GM21737 (cell line): ENCODE measurements around the gene DUS1L.

Experiments used
- ATAC-seq: cut with Tn5 transposase; IDR thresholded peaks from one replicate; pipeline ENCODE4 v1.9.1; 2021; ENCODE audit warnings: mild to moderate bottlenecking, moderate library complexity; ENCODE audit not compliant: unreplicated experiment

DUS1L gene

GRCh38 chr17:82016061-82016874 lies 49.3 kb downstream of the DUS1L start:
- no peak for ATAC-seq

DNA sequence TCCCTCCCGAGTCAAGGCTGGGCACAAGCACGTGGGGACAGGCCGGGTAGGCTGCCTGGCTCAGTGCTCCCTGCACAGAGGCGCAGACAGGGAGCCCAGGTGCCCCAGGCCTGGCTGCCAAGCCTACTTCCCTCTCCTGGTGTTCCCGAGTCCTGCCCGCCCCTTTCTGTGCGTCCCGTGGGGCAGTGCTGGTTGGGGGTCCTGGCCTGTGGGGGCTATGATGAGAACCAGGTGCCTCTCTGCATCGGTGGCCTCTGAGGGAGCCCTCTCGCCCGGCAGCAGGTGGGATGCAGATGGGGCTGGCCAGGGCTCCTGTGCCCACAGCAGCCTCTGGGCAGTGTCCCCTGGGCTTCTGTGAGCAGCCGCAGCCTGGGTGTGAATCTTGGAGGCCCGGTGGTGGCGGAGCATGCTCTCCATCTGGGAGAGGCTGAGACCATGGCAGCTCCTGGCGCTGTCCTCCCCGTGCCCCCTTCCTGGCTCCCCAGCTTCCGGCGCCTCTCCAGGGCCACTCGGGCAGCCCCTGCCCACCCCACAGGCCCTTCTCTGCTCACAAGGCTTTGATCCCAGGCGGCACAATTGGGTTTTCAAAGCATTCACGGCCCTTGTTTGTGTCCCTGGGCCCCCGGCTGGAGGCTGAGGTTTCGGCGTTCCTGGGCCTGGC lies 50.2 kb downstream of the DUS1L start:
- ATAC-seq: no peak

DNA sequence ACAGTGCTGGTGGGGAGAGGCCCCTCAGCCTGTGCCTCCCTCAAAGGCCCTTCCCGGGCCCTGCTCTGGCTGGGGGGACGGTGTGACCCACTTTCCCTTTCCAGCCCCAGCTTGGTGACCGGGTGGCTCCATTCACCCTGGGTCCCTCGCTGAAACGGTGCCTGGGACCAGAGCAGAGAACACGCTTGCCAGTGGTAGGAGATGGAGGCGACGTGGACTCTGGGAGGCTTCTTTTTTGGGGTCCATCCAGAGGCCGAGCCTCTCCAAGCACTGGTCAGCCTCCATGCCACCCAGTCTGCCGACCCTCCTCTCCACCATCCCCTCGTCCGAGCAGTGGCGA lies 50.7 kb downstream of the DUS1L start:
- no peak for ATAC-seq

- ATAC-seq: no peak
Observed at GRCh38 chr17:82014432-82014831, 51.2 kb downstream of the DUS1L start.

- no peak for ATAC-seq
Observed at GRCh38 chr17:82013772-82014321, 51.8 kb downstream of the DUS1L start.

DNA sequence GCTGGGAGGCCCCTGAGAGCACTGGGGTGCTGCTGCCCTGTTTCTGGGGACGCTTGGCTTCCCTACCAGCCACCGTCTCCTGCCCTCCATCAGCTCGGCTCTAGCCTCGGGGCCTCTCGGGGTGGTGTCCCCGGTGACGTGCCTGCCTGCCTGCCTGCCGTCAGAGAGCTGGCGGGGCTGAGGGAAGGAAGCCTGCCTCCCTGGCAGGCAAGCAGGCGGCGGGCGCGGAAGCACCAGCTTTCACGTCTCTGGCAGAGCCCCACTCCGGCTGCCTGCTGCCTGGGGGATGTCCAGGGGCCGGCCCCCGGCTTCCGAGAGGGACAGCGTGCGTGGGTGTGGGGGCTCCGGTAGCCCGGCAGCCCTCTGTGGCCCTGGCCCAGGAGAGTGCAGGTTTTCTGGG lies 52.3 kb downstream of the DUS1L start:
- no peak for ATAC-seq

DNA sequence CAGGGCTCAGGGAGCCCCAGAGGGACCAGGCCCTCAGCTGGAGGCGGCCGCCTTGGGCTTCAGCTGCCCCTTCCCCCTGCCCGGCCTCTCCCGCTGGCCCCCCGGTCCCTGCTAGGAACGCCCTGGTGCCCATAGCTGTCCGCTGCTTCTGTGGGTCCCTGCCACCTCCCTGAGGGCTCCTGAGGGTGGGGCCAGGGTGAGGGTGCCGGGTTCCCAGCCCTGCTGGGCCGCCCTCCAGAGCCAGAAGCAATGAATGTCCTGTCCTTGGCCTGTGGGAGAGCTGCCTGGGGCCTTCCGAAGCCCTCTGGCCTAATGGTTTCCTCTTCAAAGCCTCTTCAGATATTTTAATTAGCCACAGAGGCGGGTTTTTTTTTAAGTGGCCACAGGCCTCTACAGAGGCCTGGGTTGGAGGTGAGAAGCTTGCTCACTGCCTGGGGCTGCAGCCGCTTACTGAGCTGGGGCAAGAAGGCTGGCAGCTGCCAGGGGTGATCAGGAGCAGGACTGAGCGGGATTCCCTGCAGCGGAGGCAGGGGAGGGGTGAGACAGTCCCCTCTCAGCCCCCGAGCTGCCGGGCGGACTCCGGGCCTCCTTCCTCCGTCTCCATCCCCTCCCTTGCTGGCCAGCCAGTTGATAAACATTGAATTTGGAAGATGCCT lies 52.8 kb downstream of the DUS1L start:
- ATAC-seq: no peak

GRCh38 chr17:82012261-82012639 lies 53.4 kb downstream of the DUS1L start:
- ATAC-seq: no peak

GRCh38 chr17:82011617-82012187 lies 53.9 kb downstream of the DUS1L start:
- no peak for ATAC-seq

DNA sequence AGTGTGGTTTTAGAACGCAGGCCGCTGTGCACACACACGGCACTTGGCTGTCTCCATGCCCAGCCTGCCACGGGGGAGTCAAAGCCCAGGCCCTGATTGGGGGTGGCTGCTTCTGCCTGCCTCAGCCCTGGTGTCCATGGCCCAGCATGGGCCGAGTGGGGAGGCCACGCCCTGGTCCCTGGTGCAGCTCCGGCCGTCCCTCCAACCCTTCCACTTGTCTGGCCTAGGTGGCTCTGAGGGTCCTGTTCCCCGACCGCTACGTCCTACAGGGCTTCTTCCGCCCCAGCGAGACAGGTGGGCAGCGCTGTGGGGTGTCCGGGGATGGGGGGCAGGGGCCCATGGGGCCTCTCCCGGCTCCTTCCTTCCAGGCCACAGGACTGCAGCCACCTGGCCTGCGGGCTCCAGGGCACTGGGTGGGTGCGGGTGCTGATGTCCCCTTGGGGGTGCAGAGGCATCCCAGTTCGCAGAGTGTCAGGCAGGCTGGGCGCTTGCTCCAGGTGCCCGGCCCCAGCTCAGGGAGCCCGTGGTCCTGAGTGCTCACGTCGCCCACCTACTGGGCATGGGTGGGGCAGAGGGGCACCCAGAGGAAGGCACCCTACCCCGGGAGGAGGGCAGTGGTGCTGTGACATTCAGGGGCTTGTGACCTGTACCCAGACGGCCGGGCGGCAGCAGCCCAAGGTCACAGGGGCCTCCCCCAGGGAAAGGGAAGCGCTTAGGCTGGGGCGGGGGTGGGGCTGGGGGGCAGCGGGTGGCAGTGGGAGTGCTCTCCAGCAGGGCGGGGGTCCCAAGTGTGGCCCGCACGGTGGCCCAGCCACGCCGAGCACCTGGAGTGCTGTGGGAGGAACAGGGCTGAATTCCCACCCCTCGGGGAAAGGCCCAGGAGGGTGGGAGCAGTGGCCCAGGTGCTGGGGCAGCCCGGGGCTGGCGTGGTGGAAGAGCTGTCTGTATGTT lies 54.8 kb downstream of the DUS1L start:
- ATAC-seq: no peak

DNA sequence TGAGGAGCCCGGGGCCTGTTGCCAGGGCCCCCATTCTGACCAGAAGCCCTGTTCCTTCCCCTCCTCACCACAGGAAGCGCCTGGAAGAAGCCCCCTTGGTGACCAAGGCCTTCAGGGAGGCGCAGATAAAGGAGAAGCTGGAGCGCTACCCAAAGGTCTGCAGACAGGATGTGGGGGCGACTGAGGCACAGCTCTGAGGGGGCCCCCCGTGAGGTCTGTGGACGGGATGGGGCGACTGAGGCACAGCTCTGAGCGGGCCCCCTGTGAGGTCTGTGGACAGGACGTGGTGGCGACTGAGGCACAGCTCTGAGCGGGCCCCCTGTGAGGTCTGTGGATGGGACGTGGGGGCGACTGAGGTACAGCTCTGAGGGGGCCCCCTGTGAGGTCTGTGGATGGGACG lies 56.2 kb downstream of the DUS1L start:
- ATAC-seq: no peak

GRCh38 chr17:82008941-82009405 lies 56.6 kb downstream of the DUS1L start:
- no peak for ATAC-seq

DNA sequence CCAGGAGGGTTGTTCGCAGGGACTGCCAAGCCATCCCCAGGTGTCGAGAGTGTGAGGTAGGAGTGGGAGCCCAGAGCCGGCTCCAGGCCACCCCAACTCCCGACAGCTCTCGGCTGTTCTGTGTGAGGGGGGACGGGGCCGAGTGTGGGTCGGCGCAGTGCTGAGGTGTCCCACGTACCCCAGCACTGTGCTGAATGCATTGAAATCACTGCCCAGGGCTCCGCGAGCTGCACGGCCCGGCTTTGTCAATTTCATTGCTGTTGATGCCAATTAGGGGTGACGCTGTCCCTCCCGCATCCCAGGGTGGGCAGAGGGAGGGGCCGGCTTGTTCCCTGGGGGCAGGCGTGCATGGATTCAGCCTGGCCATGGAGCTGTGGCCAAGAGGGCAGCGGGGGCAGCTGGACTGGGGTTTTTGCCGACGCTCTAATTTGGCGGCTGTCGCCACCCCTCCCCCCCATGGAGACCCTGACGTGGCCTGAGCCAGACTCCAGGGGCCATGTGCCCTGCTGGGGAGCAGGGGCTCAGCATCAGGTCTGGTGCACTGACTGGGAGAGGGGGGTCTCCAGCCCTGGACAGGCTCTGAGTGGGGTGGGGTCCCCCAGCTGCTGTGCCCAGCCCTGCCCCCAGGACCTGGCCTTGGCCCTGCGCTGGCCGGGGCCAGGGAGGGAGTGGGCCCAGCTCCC lies 57.2 kb downstream of the DUS1L start:
- no peak for ATAC-seq
